Mesenchymal stem cell (in vitro differentiated cells and primary cell): ENCODE measurements around the gene ASPDH.

Experiments used
- DNase-seq: peaks from one replicate; pipeline ENCODE4 v3.0.0-alpha.2; 2013
- H2AFZ ChIP-seq: one replicate; pipeline ENCODE4 v1.6.1; 2013; ENCODE audit warnings: low read depth, mild to moderate bottlenecking, control low read depth, inconsistent platforms, low read length, moderate library complexity
- H2AK5ac ChIP-seq: 2 replicates; pipeline ENCODE4 v1.6.1; 2013; ENCODE audit warnings: low read length, moderate library complexity, mild to moderate bottlenecking, inconsistent platforms; ENCODE audit not compliant: severe bottlenecking
- H2BK120ac ChIP-seq: one replicate; pipeline ENCODE4 v1.6.1; 2013; ENCODE audit warnings: low read depth, mild to moderate bottlenecking, inconsistent platforms, low read length, moderate library complexity
- H2BK12ac ChIP-seq, 2 experiments: one replicate each; pipeline ENCODE4 v1.6.1; 2013; ENCODE audit warnings: inconsistent platforms in 2 of 2, low read length in 2 of 2, mild to moderate bottlenecking in 2 of 2, moderate library complexity in 2 of 2, control low read depth in 1 of 2
- H2BK15ac ChIP-seq: one replicate; pipeline ENCODE4 v1.6.1; 2013; ENCODE audit warnings: mild to moderate bottlenecking, low read depth, inconsistent platforms; ENCODE audit not compliant: poor library complexity, severe bottlenecking
- H2BK5ac ChIP-seq: 2 replicates; pipeline ENCODE4 v1.6.1; 2013; ENCODE audit warnings: low read depth, mild to moderate bottlenecking, low read length, control low read depth, inconsistent platforms; ENCODE audit not compliant: poor library complexity, severe bottlenecking
- H3K14ac ChIP-seq, 2 experiments: one replicate each; pipeline ENCODE4 v1.6.1; 2013; ENCODE audit warnings: inconsistent platforms in 2 of 2, low read length in 2 of 2, control low read depth in 1 of 2, mild to moderate bottlenecking in 1 of 2, moderate library complexity in 1 of 2
- H3K18ac ChIP-seq, 2 experiments: one replicate each; pipeline ENCODE4 v1.6.1; 2013; ENCODE audit warnings: inconsistent platforms in 2 of 2, low read length in 2 of 2, control low read depth in 1 of 2, low read depth in 1 of 2, mild to moderate bottlenecking in 1 of 2
- H3K23ac ChIP-seq, 2 experiments: one replicate each; pipeline ENCODE4 v1.6.1; 2013; ENCODE audit warnings: inconsistent platforms in 2 of 2, low read length in 2 of 2, mild to moderate bottlenecking in 2 of 2, moderate library complexity in 2 of 2, control low read depth in 1 of 2
- H3K27ac ChIP-seq: 2 replicates; pipeline ENCODE4 v1.5.1; 2013; ENCODE audit warnings: mild to moderate bottlenecking, moderate library complexity, low read length, control low read depth, inconsistent platforms; ENCODE audit not compliant: poor library complexity, severe bottlenecking
- H3K27me3 ChIP-seq, 2 experiments: 2 replicates each; pipeline versions ENCODE4 v1.6.1 to v1.7.0; 2013; ENCODE audit warnings: low read length in 2 of 2, mild to moderate bottlenecking in 2 of 2, moderate library complexity in 2 of 2, control low read depth in 1 of 2, inconsistent platforms in 1 of 2; ENCODE audit not compliant: control insufficient read depth in 1 of 2, insufficient read depth in 1 of 2
- H3K36me3 ChIP-seq, 2 experiments: 2 replicates each; pipeline versions ENCODE4 v1.6.1 to v1.7.0; 2013; ENCODE audit warnings: low read length in 2 of 2, control low read depth in 1 of 2, inconsistent platforms in 1 of 2, low read depth in 1 of 2, mild to moderate bottlenecking in 1 of 2; ENCODE audit not compliant: insufficient read depth in 2 of 2, control insufficient read depth in 1 of 2
- H3K4ac ChIP-seq, 2 experiments: one replicate each; pipeline ENCODE4 v1.6.1; 2013; ENCODE audit warnings: inconsistent platforms in 2 of 2, low read length in 2 of 2, mild to moderate bottlenecking in 2 of 2, moderate library complexity in 2 of 2, control low read depth in 1 of 2, low read depth in 1 of 2
- H3K4me1 ChIP-seq: 2 replicates; pipeline ENCODE4 v1.6.1; 2013; ENCODE audit warnings: low read depth, low read length, control low read depth; ENCODE audit not compliant: control insufficient read depth, insufficient read depth
- H3K4me2 ChIP-seq: 2 replicates; pipeline ENCODE4 v1.6.1; 2013; ENCODE audit warnings: low read length, mild to moderate bottlenecking, inconsistent platforms; ENCODE audit not compliant: poor library complexity, severe bottlenecking
- H3K4me3 ChIP-seq, 2 experiments: 2 replicates each; pipeline versions ENCODE4 v1.5.1 to v1.7.0; 2013; ENCODE audit warnings: low read length in 2 of 2, mild to moderate bottlenecking in 2 of 2, control low read depth in 1 of 2, low read depth in 1 of 2; ENCODE audit not compliant: insufficient read depth in 1 of 2
- H3K79me1 ChIP-seq: replicated peaks from 2 replicates; pipeline ENCODE4 v1.6.1; 2013; ENCODE audit warnings: mild to moderate bottlenecking, control low read depth, low read length, inconsistent platforms; ENCODE audit not compliant: poor library complexity, severe bottlenecking
- H3K9ac ChIP-seq: 2 replicates; pipeline ENCODE4 v1.7.0; 2013; ENCODE audit warnings: mild to moderate bottlenecking, low read length, moderate library complexity
- H3K9me3 ChIP-seq: 2 replicates; pipeline ENCODE4 v1.7.0; 2013; ENCODE audit warnings: mild to moderate bottlenecking, low read length; ENCODE audit not compliant: control insufficient read depth
- H4K8ac ChIP-seq: one replicate; pipeline ENCODE4 v1.6.1; 2013; ENCODE audit warnings: inconsistent platforms, mild to moderate bottlenecking, low read length, moderate library complexity
- H4K91ac ChIP-seq: one replicate; pipeline ENCODE4 v1.6.1; 2013; ENCODE audit warnings: mild to moderate bottlenecking, low read length, inconsistent platforms
- WGBS: methylation state at CpG from one replicate; pipeline ENCODE4 v1.1.7; 2013; ENCODE audit warnings: mixed read lengths; 5-methylcytosine and 5-hydroxymethylcytosine counted together

ASPDH gene

GRCh38 chr19:50547385-50548190, 33.9 kb upstream of the ASPDH start:
- H4K8ac ChIP-seq: no peak overlapping the region
- no peak overlapping the region for H3K14ac ChIP-seq
- no peak overlapping the region for H3K18ac ChIP-seq
- no peaks in the 10 kb centered on the region for H3K79me1 ChIP-seq
- H2BK15ac ChIP-seq: no peak overlapping the region
- no peak overlapping the region for H2AK5ac ChIP-seq
- WGBS: 72% methylated on average over 18 of the region's 18 CpGs
- H2BK5ac ChIP-seq: no peak overlapping the region
- H4K91ac ChIP-seq: no peak overlapping the region
- H3K4me3 ChIP-seq: no peak overlapping the region
- H3K4me1 ChIP-seq: no peaks in the 10 kb centered on the region
- H3K36me3 ChIP-seq: no peaks in the 10 kb centered on the region
- H2BK12ac ChIP-seq: no peak overlapping the region
- peaks cover 0 to 24% of the 10 kb centered on the region in 2 experiments for H3K27me3 ChIP-seq
- H3K27ac ChIP-seq: no peak overlapping the region
- H3K9ac ChIP-seq: no peak overlapping the region
- no peaks in the 10 kb centered on the region for H3K9me3 ChIP-seq
- H3K23ac ChIP-seq: no peak overlapping the region
- no peak overlapping the region for H3K4me2 ChIP-seq
- H2AFZ ChIP-seq: no peak overlapping the region
- DNase-seq: no peak
- no peak overlapping the region for H3K4ac ChIP-seq
- H2BK120ac ChIP-seq: no peak overlapping the region

- H2BK120ac ChIP-seq: no peak overlapping the region
- no peak overlapping the region for H3K27ac ChIP-seq
- H3K4me2 ChIP-seq: no peak overlapping the region
- H3K4ac ChIP-seq: no peak overlapping the region
- H3K79me1 ChIP-seq: no peaks in the 10 kb centered on the region
- 80% methylated on average over 29 of the region's 29 CpGs for WGBS
- DNase-seq: no peak
- no peak overlapping the region for H3K14ac ChIP-seq
- H3K4me1 ChIP-seq: no peaks in the 10 kb centered on the region
- no peak overlapping the region for H3K9ac ChIP-seq
- no peak overlapping the region for H2AK5ac ChIP-seq
- H3K27me3 ChIP-seq: peaks cover 0 to 18% of the 10 kb centered on the region in 2 experiments
- H2BK12ac ChIP-seq: no peak overlapping the region
- H3K23ac ChIP-seq: no peak overlapping the region
- H2BK5ac ChIP-seq: no peak overlapping the region
- H4K91ac ChIP-seq: no peak overlapping the region
- no peak overlapping the region for H2AFZ ChIP-seq
- H3K9me3 ChIP-seq: no peaks in the 10 kb centered on the region
- no peaks in the 10 kb centered on the region for H3K36me3 ChIP-seq
- H3K18ac ChIP-seq: no peak overlapping the region
- H4K8ac ChIP-seq: no peak overlapping the region
- no peak overlapping the region for H2BK15ac ChIP-seq
- no peak overlapping the region for H3K4me3 ChIP-seq
Measured at GRCh38 chr19:50546527-50547221, 33.0 kb upstream of the ASPDH start.

- no peak overlapping the region for H3K18ac ChIP-seq
- no peak overlapping the region for H2AFZ ChIP-seq
- H3K14ac ChIP-seq: no peak overlapping the region
- H3K9me3 ChIP-seq: no peaks in the 10 kb centered on the region
- no peak overlapping the region for H4K91ac ChIP-seq
- no peaks in the 10 kb centered on the region for H3K4me1 ChIP-seq
- no peak overlapping the region for H2BK5ac ChIP-seq
- no peak overlapping the region for H4K8ac ChIP-seq
- H3K4me2 ChIP-seq: no peak overlapping the region
- H2BK120ac ChIP-seq: no peak overlapping the region
- H2BK12ac ChIP-seq: no peak overlapping the region
- peaks cover 0 to 12% of the 10 kb centered on the region in 2 experiments for H3K27me3 ChIP-seq
- no peak overlapping the region for H3K27ac ChIP-seq
- 87% methylated on average over 21 of the region's 21 CpGs for WGBS
- H3K79me1 ChIP-seq: no peaks in the 10 kb centered on the region
- no peak overlapping the region for H3K9ac ChIP-seq
- H3K23ac ChIP-seq: no peak overlapping the region
- H3K4me3 ChIP-seq: no peak overlapping the region
- no peak overlapping the region for H3K4ac ChIP-seq
- DNase-seq: no peak
- H2AK5ac ChIP-seq: no peak overlapping the region
- no peak overlapping the region for H2BK15ac ChIP-seq
- no peaks in the 10 kb centered on the region for H3K36me3 ChIP-seq
Measured at GRCh38 chr19:50542943-50543342, 29.2 kb upstream of the ASPDH start.

- H3K79me1 ChIP-seq: no peaks in the 10 kb centered on the region
- peaks cover 0 to 6% of the 10 kb centered on the region in 2 experiments for H3K27me3 ChIP-seq
- H4K8ac ChIP-seq: no peak overlapping the region
- H2AK5ac ChIP-seq: no peak overlapping the region
- H3K9ac ChIP-seq: no peak overlapping the region
- H3K4me2 ChIP-seq: no peak overlapping the region
- H3K14ac ChIP-seq: no peak overlapping the region
- no peak overlapping the region for H3K27ac ChIP-seq
- no peak overlapping the region for H3K18ac ChIP-seq
- H2AFZ ChIP-seq: no peak overlapping the region
- 60% methylated on average over 15 of the region's 15 CpGs for WGBS
- H3K36me3 ChIP-seq: no peaks in the 10 kb centered on the region
- H3K4me1 ChIP-seq: no peaks in the 10 kb centered on the region
- no peak overlapping the region for H2BK120ac ChIP-seq
- H3K9me3 ChIP-seq: peaks cover 12% of the 10 kb centered on the region
- no peak overlapping the region for H3K23ac ChIP-seq
- peak; percentile 29 for DNase-seq
- H3K4me3 ChIP-seq: no peak overlapping the region
- no peak overlapping the region for H3K4ac ChIP-seq
- no peak overlapping the region for H2BK12ac ChIP-seq
- H4K91ac ChIP-seq: no peak overlapping the region
- no peak overlapping the region for H2BK15ac ChIP-seq
- no peak overlapping the region for H2BK5ac ChIP-seq
Measured at GRCh38 chr19:50537769-50538230, 24.1 kb upstream of the ASPDH start.
